Measurements from ENCODE around the gene CTNNA2. TPM values are rescaled to one million over a fixed set of nuclear protein-coding genes. Genes with fewer than 3 reads are reported as not detected.

CTNNA2 gene
- total and polyA plus RNA-seq, 2 of the 8 experiments (the other 6 are each of a cell fraction or from before 2014, with no cell fraction given), result 3.9 to 9.0 TPM

- TF ChIP-seq CBX5 (IDR thresholded peaks at IDR 0.05; ENCODE audit: low read depth, low read length) (no peak), SP4 (IDR thresholded peaks at IDR 0.05; ENCODE audit: low read length) (no peak), TEAD4 (IDR thresholded peaks at IDR 0.05; ENCODE audit: low read depth, low read length) (no peak), EP300 (IDR thresholded peaks at IDR 0.05; ENCODE audit: borderline replicate concordance in 1 of 2, low read depth in 2 of 2, low read length in 2 of 2) (no peak), JUN (IDR thresholded peaks at IDR 0.05; ENCODE audit: low read depth, low read length) (no peak), NRF1 (IDR thresholded peaks at IDR 0.05; ENCODE audit: low read depth, low read length) (no peak), POU5F1 (IDR thresholded peaks at IDR 0.05; ENCODE audit: low read depth, low read length) (no peak), KDM5A (IDR thresholded peaks at IDR 0.05; ENCODE audit: low read length) (no peak), MAX (IDR thresholded peaks at IDR 0.05) (no peak)
These were observed 434.9 kb downstream of the CTNNA2 start (continued) for GRCh38 chr2:79947751-79948150.

All from H1 (cell line).